Measurements from ENCODE around the gene CYBRD1. TPM values are rescaled to one million over a fixed set of nuclear protein-coding genes. Genes with fewer than 3 reads are reported as not detected.

CYBRD1 gene
- polyA plus RNA-seq, 1 experiment = 157 TPM

GRCh38 chr2:171563301-171563700 lies 41.0 kb downstream of the CYBRD1 start:
- no peak for TF ChIP-seq CTCF (IDR thresholded peaks at IDR 0.05; ENCODE audit: low read depth, low read length)
- ChIA-PET POLR2A (no interaction called here), CTCF (no interaction called here)
- Histone ChIP-seq H3K27me3 (ENCODE audit: control insufficient read depth, insufficient read depth, low read length) (peaks cover 8% of the 10 kb centered on the region), H3K27ac (ENCODE audit: low read depth, low read length) (no peak overlapping the region), H3K9me3 (ENCODE audit: control insufficient read depth, insufficient read depth, low read length) (no peaks in the 10 kb centered on the region), H3K4me3 (ENCODE audit: low read depth, low read length) (no peak overlapping the region)
- DNase-seq (ENCODE audit: low read depth, low spot score) = no peak

GRCh38 chr2:171564463-171564862 lies 42.2 kb downstream of the CYBRD1 start:
- POLR2A ChIA-PET = no interaction called here
- CTCF ChIA-PET = no interaction called here
- H3K27ac ChIP-seq (ENCODE audit: low read depth, low read length) = no peak overlapping the region
- H3K27me3 ChIP-seq (ENCODE audit: control insufficient read depth, insufficient read depth, low read length) = peaks cover 8% of the 10 kb centered on the region
- no peaks in the 10 kb centered on the region for H3K9me3 ChIP-seq (ENCODE audit: control insufficient read depth, insufficient read depth, low read length)
- no peak for TF ChIP-seq CTCF (IDR thresholded peaks at IDR 0.05; ENCODE audit: low read depth, low read length)
- DNase-seq (ENCODE audit: low read depth, low spot score) = peak; percentile 20
- H3K4me3 ChIP-seq (ENCODE audit: low read depth, low read length) = no peak overlapping the region

- Histone ChIP-seq H3K27me3 (ENCODE audit: control insufficient read depth, insufficient read depth, low read length) (peaks cover 8% of the 10 kb centered on the region), H3K9me3 (ENCODE audit: control insufficient read depth, insufficient read depth, low read length) (no peaks in the 10 kb centered on the region), H3K27ac (ENCODE audit: low read depth, low read length) (no peak overlapping the region), H3K4me3 (ENCODE audit: low read depth, low read length) (no peak overlapping the region)
- ChIA-PET CTCF (interaction anchor here (0.6 to 1.0 kb wide), 2 partner anchors 174 to 561 kb away, joined by 3 to 4 read pairs; no protein-coding TSS in a partner anchor), POLR2A (no interaction called here)
- DNase-seq (ENCODE audit: low read depth, low spot score) = no peak
- TF ChIP-seq CTCF (IDR thresholded peaks at IDR 0.05; ENCODE audit: low read depth, low read length) = no peak
Measured at GRCh38 chr2:171566057-171566456, 43.8 kb downstream of the CYBRD1 start.

- no peak overlapping the region for H3K27ac ChIP-seq (ENCODE audit: low read depth, low read length)
- DNase-seq (ENCODE audit: low read depth, low spot score) = no peak
- ChIA-PET CTCF (interaction anchor here (0.6 to 1.0 kb wide), 2 partner anchors 174 to 561 kb away, joined by 3 to 4 read pairs; no protein-coding TSS in a partner anchor), POLR2A (no interaction called here)
- no peaks in the 10 kb centered on the region for H3K9me3 ChIP-seq (ENCODE audit: control insufficient read depth, insufficient read depth, low read length)
- peaks cover 8% of the 10 kb centered on the region for H3K27me3 ChIP-seq (ENCODE audit: control insufficient read depth, insufficient read depth, low read length)
- no peak for TF ChIP-seq CTCF (IDR thresholded peaks at IDR 0.05; ENCODE audit: low read depth, low read length)
- H3K4me3 ChIP-seq (ENCODE audit: low read depth, low read length) = no peak overlapping the region
Measured at GRCh38 chr2:171566753-171567152, 44.5 kb downstream of the CYBRD1 start.

- CTCF ChIA-PET = interaction anchor here (0.9 kb wide), 1 partner anchor 20 kb away, joined by 9 read pairs; no protein-coding TSS in a partner anchor
- POLR2A ChIA-PET = no interaction called here
- H3K4me3 ChIP-seq (ENCODE audit: low read depth, low read length) = no peak overlapping the region
- no peak for DNase-seq (ENCODE audit: low read depth, low spot score)
- H3K27me3 ChIP-seq (ENCODE audit: control insufficient read depth, insufficient read depth, low read length) = peaks cover 11% of the 10 kb centered on the region
- no peaks in the 10 kb centered on the region for H3K9me3 ChIP-seq (ENCODE audit: control insufficient read depth, insufficient read depth, low read length)
- TF ChIP-seq CTCF (IDR thresholded peaks at IDR 0.05; ENCODE audit: low read depth, low read length) = no peak
- no peak overlapping the region for H3K27ac ChIP-seq (ENCODE audit: low read depth, low read length)
Measured at GRCh38 chr2:171568089-171568488, 45.8 kb downstream of the CYBRD1 start.

All from AG04450 (cell line).